H9 (cell line): ENCODE results near the gene INO80. TPM values are rescaled to one million over a fixed set of nuclear protein-coding genes. Genes with fewer than 3 reads are reported as not detected.

Source experiments
- DNase-seq: peaks from one replicate; pipeline ENCODE4 v3.0.0-alpha.2; 2017
- H2AFZ ChIP-seq: one replicate; pipeline ENCODE4 v1.6.1; 2013; ENCODE audit warnings: mild to moderate bottlenecking, low read length, control low read depth, moderate library complexity
- H2AK5ac ChIP-seq: 2 replicates; pipeline ENCODE4 v1.6.1; 2013; ENCODE audit warnings: low read length, control low read depth, mixed read lengths; ENCODE audit not compliant: insufficient read length
- H2BK120ac ChIP-seq: one replicate; pipeline ENCODE4 v1.6.1; 2013; ENCODE audit warnings: low read depth, mild to moderate bottlenecking, low read length, control low read depth, inconsistent platforms; ENCODE audit not compliant: poor library complexity, severe bottlenecking
- H2BK12ac ChIP-seq: 2 replicates; pipeline ENCODE4 v1.6.1; 2013; ENCODE audit warnings: low read length, control low read depth, mixed read lengths, low read depth; ENCODE audit not compliant: insufficient read length
- H2BK15ac ChIP-seq: 2 replicates; pipeline ENCODE4 v1.6.1; 2013; ENCODE audit warnings: low read depth, low read length, control low read depth
- H2BK20ac ChIP-seq: one replicate; pipeline ENCODE4 v1.6.1; 2013; ENCODE audit warnings: low read depth, mild to moderate bottlenecking, low read length, control low read depth, inconsistent platforms; ENCODE audit not compliant: poor library complexity, severe bottlenecking
- H2BK5ac ChIP-seq: 2 replicates; pipeline ENCODE4 v1.6.1; 2013; ENCODE audit warnings: low read length, control low read depth, mixed read lengths; ENCODE audit not compliant: insufficient read length
- H3K14ac ChIP-seq: 2 replicates; pipeline ENCODE4 v1.6.1; 2013; ENCODE audit warnings: low read length, control low read depth; ENCODE audit not compliant: insufficient read depth
- H3K18ac ChIP-seq: 2 replicates; pipeline ENCODE4 v1.6.1; 2013; ENCODE audit warnings: low read depth, mild to moderate bottlenecking, mixed read lengths, low read length, control low read depth; ENCODE audit not compliant: insufficient read length
- H3K23ac ChIP-seq: 2 replicates; pipeline ENCODE4 v1.6.1; 2013; ENCODE audit warnings: low read length, control low read depth, mixed read lengths, low read depth; ENCODE audit not compliant: insufficient read length
- H3K23me2 ChIP-seq: 2 replicates; pipeline ENCODE4 v1.6.1; 2013; ENCODE audit warnings: low read depth, mild to moderate bottlenecking, mixed read lengths, low read length, control low read depth; ENCODE audit not compliant: insufficient read length, poor library complexity, severe bottlenecking
- H3K27ac ChIP-seq: 2 replicates; pipeline ENCODE4 v1.5.1; 2013; ENCODE audit warnings: low read length, control low read depth, mixed read lengths, low read depth; ENCODE audit not compliant: insufficient read length
- H3K27me3 ChIP-seq: 2 replicates; pipeline ENCODE4 v1.6.1; 2013; ENCODE audit warnings: low read length, control low read depth, inconsistent platforms; ENCODE audit not compliant: insufficient read depth
- H3K4ac ChIP-seq: 2 replicates; pipeline ENCODE4 v1.6.1; 2013; ENCODE audit warnings: low read depth, mild to moderate bottlenecking, control low read depth, inconsistent platforms, low read length, moderate library complexity
- H3K4me1 ChIP-seq: 2 replicates; pipeline ENCODE4 v1.6.1; 2013; ENCODE audit warnings: low read length, control low read depth, inconsistent platforms; ENCODE audit not compliant: insufficient read depth
- H3K4me2 ChIP-seq: 2 replicates; pipeline ENCODE4 v1.6.1; 2013; ENCODE audit warnings: low read length, control low read depth, mixed read lengths; ENCODE audit not compliant: insufficient read length, insufficient read depth
- H3K56ac ChIP-seq: 2 replicates; pipeline ENCODE4 v1.6.1; 2013; ENCODE audit warnings: low read depth, mild to moderate bottlenecking, mixed read lengths, low read length, control low read depth; ENCODE audit not compliant: insufficient read length
- H3K79me1 ChIP-seq: 2 replicates; pipeline ENCODE4 v1.6.1; 2013; ENCODE audit warnings: low read depth, mild to moderate bottlenecking, moderate library complexity, low read length, control low read depth, inconsistent platforms; ENCODE audit not compliant: insufficient read depth, poor library complexity, severe bottlenecking
- H3K79me2 ChIP-seq: 2 replicates; pipeline ENCODE4 v1.6.1; 2013; ENCODE audit warnings: low read length, control low read depth, inconsistent platforms; ENCODE audit not compliant: insufficient read depth
- H3K9ac ChIP-seq: 2 replicates; pipeline ENCODE4 v1.6.1; 2013; ENCODE audit warnings: low read length, control low read depth, mixed read lengths; ENCODE audit not compliant: insufficient read length; ENCODE audit errors: extremely low read depth
- H3K9me3 ChIP-seq: one replicate; pipeline ENCODE4 v1.6.1; 2013; ENCODE audit warnings: low read depth, low read length, inconsistent platforms; ENCODE audit not compliant: control insufficient read depth
- H3T11ph ChIP-seq: one replicate; pipeline ENCODE4 v1.6.1; 2013; ENCODE audit warnings: mild to moderate bottlenecking, low read length, control low read depth, inconsistent platforms
- H4K20me1 ChIP-seq: one replicate; pipeline ENCODE4 v1.6.1; 2013; ENCODE audit not compliant: control insufficient read depth, insufficient read length, insufficient read depth
- H4K5ac ChIP-seq: 2 replicates; pipeline ENCODE4 v1.6.1; 2013; ENCODE audit warnings: low read depth, mild to moderate bottlenecking, mixed read lengths, low read length, control low read depth; ENCODE audit not compliant: insufficient read length
- H4K8ac ChIP-seq: replicated peaks from 2 replicates; pipeline ENCODE4 v1.6.1; 2013; ENCODE audit warnings: low read length, control low read depth, mixed read lengths, low read depth; ENCODE audit not compliant: insufficient read length
- H4K91ac ChIP-seq: 2 replicates; pipeline ENCODE4 v1.6.1; 2013; ENCODE audit warnings: low read depth, mild to moderate bottlenecking, moderate library complexity, mixed read lengths, low read length, control low read depth; ENCODE audit not compliant: insufficient read length
- H3K27ac Mint-ChIP-seq, 3 experiments: 2 replicates in 2 of 3; 3 replicates in 1 of 3; pipeline ENCODE4 v1.8.0; 2020 to 2021; ENCODE audit warnings: mixed read lengths in 3 of 3, mild to moderate bottlenecking in 1 of 3, moderate library complexity in 1 of 3
- H3K27me3 Mint-ChIP-seq: 2 replicates; pipeline ENCODE4 v1.8.0; 2021; ENCODE audit warnings: low read depth, mild to moderate bottlenecking, moderate library complexity, mixed read lengths
- H3K36me3 Mint-ChIP-seq, 3 experiments: 2 replicates in 2 of 3; 3 replicates in 1 of 3; pipeline ENCODE4 v1.8.0; 2020 to 2021; ENCODE audit warnings: low read depth in 3 of 3, mixed read lengths in 3 of 3; ENCODE audit not compliant: insufficient read depth in 1 of 3
- H3K4me1 Mint-ChIP-seq, 2 experiments: 2 replicates each; pipeline ENCODE4 v1.8.0; 2020; ENCODE audit warnings: mixed read lengths in 2 of 2
- H3K4me3 Mint-ChIP-seq, 2 experiments: 2 replicates in 1 of 2; 3 replicates in 1 of 2; pipeline ENCODE4 v1.8.0; 2020 to 2021; ENCODE audit warnings: mild to moderate bottlenecking in 2 of 2, mixed read lengths in 2 of 2, moderate library complexity in 1 of 2
- H3K9me3 Mint-ChIP-seq, 2 experiments: 2 replicates in 1 of 2; 3 replicates in 1 of 2; pipeline ENCODE4 v1.8.0; 2020; ENCODE audit warnings: mild to moderate bottlenecking in 2 of 2, mixed read lengths in 2 of 2, moderate library complexity in 1 of 2
- WGBS: extraction: QIAGEN DNeasy Blood & Tissue Kit; methylation state at CpG from one replicate; pipeline ENCODE4 v1.1.7; 2013; ENCODE audit warnings: missing lambda C conversion rate, low lambda C conversion rate, mixed read lengths; ENCODE audit not compliant: insufficient read length; ENCODE audit errors: extremely low coverage; 5-methylcytosine and 5-hydroxymethylcytosine counted together
- total RNA-seq: library from RNA; stranded (reverse); gene quantifications from 2 replicates; pipeline ENCODE4 v1.2.1, GENCODE V29; 2021
- TF ChIP-seq, protein P1 (sequence below): fragments of 200-600 bp; sonication (generic); conservative IDR thresholded peaks from 3 replicates; pipeline ENCODE4 v1.8.0; 2021; ENCODE audit warnings: antibody characterized with exemption, mild to moderate bottlenecking

INO80 gene
- total RNA-seq, 1 experiment from 2014 or later, result 29.2 TPM

DNA sequence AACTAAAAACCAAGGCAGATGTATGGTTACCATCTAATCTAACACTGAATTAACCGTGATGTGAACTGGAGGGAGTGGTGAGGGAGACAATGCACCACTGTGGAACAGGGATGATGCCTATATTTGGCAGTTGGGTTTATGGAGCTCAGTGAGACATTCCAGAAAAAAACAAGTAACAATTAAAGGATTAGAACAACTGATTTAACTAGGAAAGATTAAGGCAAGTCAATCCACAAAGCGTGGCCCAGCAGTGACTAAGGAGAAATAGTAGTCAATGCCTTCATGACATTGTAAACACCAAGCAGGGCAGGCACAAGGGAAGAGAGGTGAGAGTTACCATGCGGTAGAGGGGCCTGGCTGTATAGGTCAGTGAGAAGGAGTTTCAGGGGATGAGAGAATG lies 124.7 kb downstream of the INO80 start:
- no peak overlapping the region for H2BK20ac ChIP-seq
- no peak overlapping the region for H3K4me2 ChIP-seq
- H2BK15ac ChIP-seq, result no peak overlapping the region
- DNase-seq, result no peak
- H3K56ac ChIP-seq, result no peak overlapping the region
- H4K8ac ChIP-seq, result no peak overlapping the region
- no peaks in the 10 kb centered on the region for H3K9me3 Mint-ChIP-seq
- no peaks in the 10 kb centered on the region for H3K23me2 ChIP-seq
- H3K14ac ChIP-seq, result no peak overlapping the region
- no peaks in the 10 kb centered on the region for H3K79me2 ChIP-seq
- H3K27me3 Mint-ChIP-seq, result no peaks in the 10 kb centered on the region
- TF ChIP-seq, protein P1, sequence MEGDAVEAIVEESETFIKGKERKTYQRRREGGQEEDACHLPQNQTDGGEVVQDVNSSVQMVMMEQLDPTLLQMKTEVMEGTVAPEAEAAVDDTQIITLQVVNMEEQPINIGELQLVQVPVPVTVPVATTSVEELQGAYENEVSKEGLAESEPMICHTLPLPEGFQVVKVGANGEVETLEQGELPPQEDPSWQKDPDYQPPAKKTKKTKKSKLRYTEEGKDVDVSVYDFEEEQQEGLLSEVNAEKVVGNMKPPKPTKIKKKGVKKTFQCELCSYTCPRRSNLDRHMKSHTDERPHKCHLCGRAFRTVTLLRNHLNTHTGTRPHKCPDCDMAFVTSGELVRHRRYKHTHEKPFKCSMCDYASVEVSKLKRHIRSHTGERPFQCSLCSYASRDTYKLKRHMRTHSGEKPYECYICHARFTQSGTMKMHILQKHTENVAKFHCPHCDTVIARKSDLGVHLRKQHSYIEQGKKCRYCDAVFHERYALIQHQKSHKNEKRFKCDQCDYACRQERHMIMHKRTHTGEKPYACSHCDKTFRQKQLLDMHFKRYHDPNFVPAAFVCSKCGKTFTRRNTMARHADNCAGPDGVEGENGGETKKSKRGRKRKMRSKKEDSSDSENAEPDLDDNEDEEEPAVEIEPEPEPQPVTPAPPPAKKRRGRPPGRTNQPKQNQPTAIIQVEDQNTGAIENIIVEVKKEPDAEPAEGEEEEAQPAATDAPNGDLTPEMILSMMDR, result no peak
- H3K23ac ChIP-seq, result no peak overlapping the region
- no peak overlapping the region for H4K91ac ChIP-seq
- H2BK12ac ChIP-seq, result no peak overlapping the region
- H3K79me1 ChIP-seq, result no peaks in the 10 kb centered on the region
- no peak overlapping the region for H3K4me3 Mint-ChIP-seq
- H3K27me3 ChIP-seq, result no peaks in the 10 kb centered on the region
- H4K20me1 ChIP-seq, result no peaks in the 10 kb centered on the region
- no peak overlapping the region for H3K9ac ChIP-seq
- H2BK5ac ChIP-seq, result no peak overlapping the region
- no peaks in the 10 kb centered on the region for H3K4me1 ChIP-seq
- H3T11ph ChIP-seq, result no peak overlapping the region
- H3K4me1 Mint-ChIP-seq, result peaks cover 2 to 3% of the 10 kb centered on the region in 2 experiments; a peak in 2 of 4 replicates
- no peak overlapping the region for H3K27ac ChIP-seq
- no peaks in the 10 kb centered on the region for H3K9me3 ChIP-seq
- no peak overlapping the region for H4K5ac ChIP-seq
- no peak overlapping the region for H3K4ac ChIP-seq
- H3K27ac Mint-ChIP-seq, result peak overlapping the region in 2 of 3 experiments; percentile 32 to 51; a peak in 4 of 7 replicates
- no peak overlapping the region for H3K18ac ChIP-seq
- no peak overlapping the region for H2BK120ac ChIP-seq
- H2AFZ ChIP-seq, result no peak overlapping the region
- no CpG with 5 or more reads among the region's 3 CpGs for WGBS
- H2AK5ac ChIP-seq, result no peak overlapping the region
- peaks cover 31 to 73% (median 53%) of the 10 kb centered on the region in 3 experiments for H3K36me3 Mint-ChIP-seq
